ENCODE data around the gene NACC2. TPM values are rescaled to one million over a fixed set of nuclear protein-coding genes. Genes with fewer than 3 reads are reported as not detected.
"Not testable (repeated sequence)": the region's sequence is repeated elsewhere in the genome, so short reads cannot be mapped to it uniquely, and the experiment has no call there.

Gene NACC2
- polyA plus RNA-seq, 3 donors from 2014 or later: 2.1 to 6.2 (median 2.8) TPM

GRCh38 chr9:135971892-135972291 is 123.2 kb downstream of the NACC2 start:
- H3K27me3 Mint-ChIP-seq (ENCODE audit: low read depth in 3 of 3): peaks cover 7 to 9% (median 8%) of the 10 kb centered on the region in 3 donors
- H3K27ac Mint-ChIP-seq: no peak overlapping the region
- DNase-seq: no peak
- H3K4me3 Mint-ChIP-seq: no peak overlapping the region
- H3K36me3 Mint-ChIP-seq: no peaks in the 10 kb centered on the region
- H3K9me3 Mint-ChIP-seq: no peaks in the 10 kb centered on the region
- peaks cover 9 to 10% of the 10 kb centered on the region in 2 donors for H3K4me1 Mint-ChIP-seq

- no peaks in the 10 kb centered on the region for H3K9me3 Mint-ChIP-seq
- no peak for DNase-seq
- no peak overlapping the region for H3K27ac Mint-ChIP-seq
- peaks cover 4 to 9% (median 8%) of the 10 kb centered on the region in 3 donors for H3K27me3 Mint-ChIP-seq (ENCODE audit: low read depth in 3 of 3)
- H3K36me3 Mint-ChIP-seq: no peaks in the 10 kb centered on the region
- peaks cover 9 to 10% of the 10 kb centered on the region in 2 donors for H3K4me1 Mint-ChIP-seq
- no peak overlapping the region for H3K4me3 Mint-ChIP-seq
Measured at GRCh38 chr9:135971111-135971766, 123.8 kb downstream of the NACC2 start.

- Mint-ChIP-seq H3K27ac (no peak overlapping the region), H3K4me3 (no peak overlapping the region), H3K27me3 (ENCODE audit: low read depth in 3 of 3) (peaks cover 4 to 9% (median 8%) of the 10 kb centered on the region in 3 donors), H3K9me3 (no peaks in the 10 kb centered on the region), H3K36me3 (no peaks in the 10 kb centered on the region), H3K4me1 (peaks cover 9 to 10% of the 10 kb centered on the region in 2 donors)
- DNase-seq: no peak
Measured at GRCh38 chr9:135970128-135970815, 124.8 kb downstream of the NACC2 start.

- H3K4me3 Mint-ChIP-seq: no peak overlapping the region
- peaks cover 9 to 10% of the 10 kb centered on the region in 2 donors for H3K4me1 Mint-ChIP-seq
- no peak for DNase-seq
- no peaks in the 10 kb centered on the region for H3K9me3 Mint-ChIP-seq
- peaks cover 4 to 9% (median 8%) of the 10 kb centered on the region in 3 donors for H3K27me3 Mint-ChIP-seq (ENCODE audit: low read depth in 3 of 3)
- no peak overlapping the region for H3K27ac Mint-ChIP-seq
- H3K36me3 Mint-ChIP-seq: no peaks in the 10 kb centered on the region
Measured at GRCh38 chr9:135969064-135969683, 125.9 kb downstream of the NACC2 start.

GRCh38 chr9:135968601-135969000 is 126.5 kb downstream of the NACC2 start:
- Mint-ChIP-seq H3K36me3 (no peaks in the 10 kb centered on the region), H3K4me1 (peaks cover 6 to 9% of the 10 kb centered on the region in 2 donors), H3K9me3 (no peaks in the 10 kb centered on the region), H3K4me3 (no peak overlapping the region), H3K27ac (peak overlapping the region in 1 of 6 donors; percentile 50), H3K27me3 (ENCODE audit: low read depth in 3 of 3) (peaks cover 4 to 8% (median 8%) of the 10 kb centered on the region in 3 donors)
- DNase-seq: no peak

- Mint-ChIP-seq H3K36me3 (no peaks in the 10 kb centered on the region), H3K4me1 (peaks cover 6 to 9% of the 10 kb centered on the region in 2 donors), H3K4me3 (no peak overlapping the region), H3K9me3 (no peaks in the 10 kb centered on the region), H3K27ac (peak overlapping the region in 4 of 6 donors; percentile 4 to 71 (median 54)), H3K27me3 (ENCODE audit: low read depth in 3 of 3) (peaks cover 4 to 8% (median 8%) of the 10 kb centered on the region in 3 donors)
- DNase-seq: no peak
Measured at GRCh38 chr9:135968083-135968476, 127.0 kb downstream of the NACC2 start.

- Mint-ChIP-seq H3K27me3 (ENCODE audit: low read depth in 3 of 3) (peaks cover 5 to 16% (median 9%) of the 10 kb centered on the region in 3 donors), H3K4me1 (peaks cover 10 to 13% of the 10 kb centered on the region in 2 donors)
- not testable (repeated sequence) for DNase-seq, H3K4me3 Mint-ChIP-seq, H3K27ac Mint-ChIP-seq, H3K9me3 Mint-ChIP-seq, H3K36me3 Mint-ChIP-seq
Measured at GRCh38 chr9:135966916-135967260, 128.2 kb downstream of the NACC2 start.

GRCh38 chr9:135965124-135965756 is 129.8 kb downstream of the NACC2 start:
- peaks cover 18 to 22% of the 10 kb centered on the region in 2 donors for H3K4me1 Mint-ChIP-seq
- no peak for DNase-seq
- H3K4me3 Mint-ChIP-seq: no peak overlapping the region
- no peaks in the 10 kb centered on the region for H3K9me3 Mint-ChIP-seq
- H3K27me3 Mint-ChIP-seq (ENCODE audit: low read depth in 3 of 3): peaks cover 16 to 26% (median 18%) of the 10 kb centered on the region in 3 donors
- H3K27ac Mint-ChIP-seq: no peak overlapping the region
- H3K36me3 Mint-ChIP-seq: no peaks in the 10 kb centered on the region

- Mint-ChIP-seq H3K27ac (no peak overlapping the region), H3K4me3 (no peak overlapping the region), H3K27me3 (ENCODE audit: low read depth in 3 of 3) (peaks cover 21 to 33% (median 21%) of the 10 kb centered on the region in 3 donors), H3K36me3 (no peaks in the 10 kb centered on the region), H3K4me1 (peaks cover 29 to 30% of the 10 kb centered on the region in 2 donors), H3K9me3 (no peaks in the 10 kb centered on the region)
- DNase-seq: no peak
Measured at GRCh38 chr9:135963938-135964337, 131.2 kb downstream of the NACC2 start.

- Mint-ChIP-seq H3K9me3 (no peaks in the 10 kb centered on the region), H3K27ac (peak overlapping the region in 1 of 6 donors; percentile 78), H3K36me3 (no peaks in the 10 kb centered on the region), H3K27me3 (ENCODE audit: low read depth in 3 of 3) (peaks cover 21 to 33% (median 22%) of the 10 kb centered on the region in 3 donors), H3K4me1 (peaks cover 30 to 32% of the 10 kb centered on the region in 2 donors), H3K4me3 (no peak overlapping the region)
- DNase-seq: no peak
Measured at GRCh38 chr9:135963338-135963737, 131.8 kb downstream of the NACC2 start.

GRCh38 chr9:135962696-135963307 is 132.3 kb downstream of the NACC2 start:
- no peaks in the 10 kb centered on the region for H3K36me3 Mint-ChIP-seq
- peak overlapping the region in 2 of 5 donors; percentile 6 to 84 for H3K4me3 Mint-ChIP-seq
- H3K4me1 Mint-ChIP-seq: peaks cover 28 to 31% of the 10 kb centered on the region in 2 donors
- H3K27me3 Mint-ChIP-seq (ENCODE audit: low read depth in 3 of 3): peaks cover 21 to 31% (median 21%) of the 10 kb centered on the region in 3 donors
- DNase-seq: no peak
- peak overlapping the region in 4 of 6 donors; percentile 40 to 90 (median 79) for H3K27ac Mint-ChIP-seq
- no peaks in the 10 kb centered on the region for H3K9me3 Mint-ChIP-seq

- Mint-ChIP-seq H3K36me3 (no peaks in the 10 kb centered on the region), H3K4me3 (peak overlapping the region; percentile 63 to 84 (median 78)), H3K27me3 (ENCODE audit: low read depth in 3 of 3) (peaks cover 17 to 26% (median 17%) of the 10 kb centered on the region in 3 donors), H3K9me3 (no peaks in the 10 kb centered on the region), H3K27ac (peak overlapping the region; percentile 78 to 93 (median 87)), H3K4me1 (peaks cover 22 to 26% of the 10 kb centered on the region in 2 donors)
- DNase-seq: no peak
Measured at GRCh38 chr9:135961811-135962695, 133.0 kb downstream of the NACC2 start.
